OCI-LY1 (cell line): ENCODE results near the gene SNTG2.

ENCODE experiments used
- H2AFZ ChIP-seq: fragments of 200-600 bp; sonication (generic), shearing (Covaris generic); 2 replicates; pipeline ENCODE4 v1.6.0; 2014; ENCODE audit warnings: antibody characterized with exemption, mild to moderate bottlenecking, low read length
- H3F3A ChIP-seq: fragments of 200-600 bp; sonication (generic), shearing (Covaris generic); 2 replicates; pipeline ENCODE4 v1.6.0; 2014; ENCODE audit warnings: mild to moderate bottlenecking, antibody characterized with exemption, low read length, moderate library complexity; ENCODE audit not compliant: insufficient read depth
- H3K27ac ChIP-seq: fragments of 200-600 bp; sonication (generic); 2 replicates; pipeline ENCODE4 v1.5.1; 2014; ENCODE audit warnings: low read length, mixed run types, mild to moderate bottlenecking, low read depth; ENCODE audit not compliant: poor library complexity, severe bottlenecking
- H3K27me3 ChIP-seq: fragments of 200-600 bp; sonication (generic); 2 replicates; pipeline ENCODE4 v1.6.0; 2014; ENCODE audit warnings: antibody characterized with exemption, mild to moderate bottlenecking, low read length, moderate library complexity; ENCODE audit not compliant: insufficient read depth
- H3K36me3 ChIP-seq: fragments of 200-600 bp; sonication (generic); 2 replicates; pipeline ENCODE4 v1.6.1; 2014; ENCODE audit warnings: mild to moderate bottlenecking, antibody characterized with exemption, low read length, moderate library complexity, mixed read lengths; ENCODE audit not compliant: insufficient read depth
- H3K4me1 ChIP-seq: fragments of 200-600 bp; sonication (generic); 2 replicates; pipeline ENCODE4 v1.5.1; 2014; ENCODE audit warnings: mild to moderate bottlenecking, low read length, moderate library complexity; ENCODE audit not compliant: insufficient read depth, severe bottlenecking
- H3K4me2 ChIP-seq: fragments of 200-600 bp; sonication (generic), shearing (Covaris generic); 2 replicates; pipeline ENCODE4 v1.6.1; 2014; ENCODE audit warnings: low read length
- H3K4me3 ChIP-seq: fragments of 200-600 bp; sonication (generic); 2 replicates; pipeline ENCODE4 v1.5.1; 2014; ENCODE audit warnings: low read length, low read depth, mild to moderate bottlenecking, mixed read lengths; ENCODE audit not compliant: poor library complexity, severe bottlenecking
- H3K79me2 ChIP-seq: fragments of 200-600 bp; shearing (Covaris generic); 2 replicates; pipeline ENCODE4 v1.6.1; 2016; ENCODE audit warnings: mixed run types, low read length, mixed read lengths; ENCODE audit not compliant: insufficient read depth
- H3K9ac ChIP-seq: fragments of 200-600 bp; sonication (generic), shearing (Covaris generic); 2 replicates; pipeline ENCODE4 v1.6.1; 2014; ENCODE audit warnings: mild to moderate bottlenecking, low read length, mixed read lengths
- H3K9me2 ChIP-seq: fragments of 200-600 bp; sonication (generic), shearing (Covaris generic); 2 replicates; pipeline ENCODE4 v1.6.1; 2014; ENCODE audit warnings: low read depth, mild to moderate bottlenecking, low read length, mixed read lengths
- H3K9me3 ChIP-seq: fragments of 200-600 bp; shearing (Covaris generic); 2 replicates; pipeline ENCODE4 v1.6.1; 2014; ENCODE audit warnings: low read length, mixed read lengths
- H4K20me1 ChIP-seq: fragments of 200-600 bp; sonication (generic), shearing (Covaris generic); 2 replicates; pipeline ENCODE4 v1.6.0; 2016; ENCODE audit warnings: mild to moderate bottlenecking, low read length; ENCODE audit not compliant: insufficient read depth
- CTCF ChIP-seq: fragments of 200-600 bp; sonication (generic), shearing (Covaris generic); IDR thresholded peaks from 2 replicates; pipeline ENCODE4 v1.5.1; 2017; ENCODE audit warnings: mild to moderate bottlenecking, antibody characterized with exemption, low read length, moderate library complexity, mixed read lengths
- EZH2 ChIP-seq: fragments of 200-600 bp; sonication (generic), shearing (Covaris generic); IDR thresholded peaks from 2 replicates; pipeline ENCODE4 v1.8.0; 2017; ENCODE audit warnings: borderline replicate concordance, mixed run types, mild to moderate bottlenecking, antibody characterized with exemption, low read length, moderate library complexity, mixed read lengths

Gene SNTG2

GRCh38 chr2:1306687-1307516, 356.3 kb downstream of the SNTG2 start:
- no peak overlapping the region for H2AFZ ChIP-seq
- no peaks in the 10 kb centered on the region for H3F3A ChIP-seq
- H3K9me3 ChIP-seq: no peaks in the 10 kb centered on the region
- H3K4me3 ChIP-seq: no peak overlapping the region
- H3K27me3 ChIP-seq: no peaks in the 10 kb centered on the region
- H3K4me1 ChIP-seq: no peaks in the 10 kb centered on the region
- no peak overlapping the region for H3K4me2 ChIP-seq
- no peaks in the 10 kb centered on the region for H3K79me2 ChIP-seq
- no peaks in the 10 kb centered on the region for H3K36me3 ChIP-seq
- no peak overlapping the region for H3K27ac ChIP-seq
- H3K9ac ChIP-seq: no peak overlapping the region
- H3K9me2 ChIP-seq: no peaks in the 10 kb centered on the region
- H4K20me1 ChIP-seq: no peaks in the 10 kb centered on the region
- TF ChIP-seq EZH2: no peak
- no peak for TF ChIP-seq CTCF

DNA sequence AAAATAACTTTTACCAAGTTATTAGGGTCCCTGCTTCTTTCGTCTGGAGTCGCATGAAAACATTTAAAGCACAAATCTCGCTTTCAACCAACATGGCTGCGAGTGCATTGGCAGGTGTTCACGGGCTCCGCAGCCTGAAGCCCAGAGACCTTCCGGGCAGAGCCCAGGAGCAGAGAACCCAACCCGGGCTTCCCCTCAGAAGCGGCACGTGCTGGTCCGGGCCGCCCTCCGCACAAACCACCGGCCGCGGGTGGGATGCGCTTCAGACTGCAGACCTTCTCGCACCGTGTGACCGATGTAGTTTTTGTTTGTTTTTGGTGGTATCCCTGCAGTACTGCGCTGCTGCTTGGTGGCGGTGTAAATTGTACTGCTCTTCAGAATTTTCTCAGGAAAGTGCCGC, 357.0 kb downstream of the SNTG2 start:
- TF ChIP-seq EZH2: no peak
- TF ChIP-seq CTCF: no peak

GRCh38 chr2:1308678-1309077, 358.0 kb downstream of the SNTG2 start:
- H4K20me1 ChIP-seq: no peaks in the 10 kb centered on the region
- no peaks in the 10 kb centered on the region for H3K4me1 ChIP-seq
- H3K27ac ChIP-seq: no peak overlapping the region
- H3K9me2 ChIP-seq: no peaks in the 10 kb centered on the region
- H3K27me3 ChIP-seq: no peaks in the 10 kb centered on the region
- no peak overlapping the region for H3K4me2 ChIP-seq
- H3K79me2 ChIP-seq: no peaks in the 10 kb centered on the region
- H3K9me3 ChIP-seq: no peaks in the 10 kb centered on the region
- TF ChIP-seq CTCF: no peak
- no peaks in the 10 kb centered on the region for H3K36me3 ChIP-seq
- H3F3A ChIP-seq: no peaks in the 10 kb centered on the region
- no peak overlapping the region for H3K9ac ChIP-seq
- H3K4me3 ChIP-seq: no peak overlapping the region
- no peak overlapping the region for H2AFZ ChIP-seq

More for the DNA sequence above, 357.0 kb downstream of the SNTG2 start:
- H3K9me2 ChIP-seq: no peaks in the 10 kb centered on the region
- no peaks in the 10 kb centered on the region for H3F3A ChIP-seq
- H3K4me1 ChIP-seq: no peaks in the 10 kb centered on the region
- H3K4me2 ChIP-seq: no peak overlapping the region
- H3K27me3 ChIP-seq: no peaks in the 10 kb centered on the region
- H3K4me3 ChIP-seq: no peak overlapping the region
- no peak overlapping the region for H3K9ac ChIP-seq
- no peaks in the 10 kb centered on the region for H3K79me2 ChIP-seq
- no peaks in the 10 kb centered on the region for H3K9me3 ChIP-seq
- no peak overlapping the region for H3K27ac ChIP-seq
- H3K36me3 ChIP-seq: no peaks in the 10 kb centered on the region
- no peaks in the 10 kb centered on the region for H4K20me1 ChIP-seq
- H2AFZ ChIP-seq: no peak overlapping the region
